Kidney epithelial cell (primary cell): Measurements from ENCODE around the gene IER3. TPM values are rescaled to one million over a fixed set of nuclear protein-coding genes. Genes with fewer than 3 reads are reported as not detected.

Experiments
- DNase-seq: peaks from one replicate; pipeline ENCODE4 v3.0.0-alpha.2; 2010; ENCODE audit warnings: low read depth
- H3K27me3 ChIP-seq: 2 replicates; pipeline ENCODE4 v1.6.0; 2011; ENCODE audit warnings: low read length; ENCODE audit not compliant: control insufficient read depth, insufficient read depth
- H3K36me3 ChIP-seq: 2 replicates; pipeline ENCODE4 v1.5.1; 2011; ENCODE audit warnings: low read length; ENCODE audit not compliant: control insufficient read depth, insufficient read depth
- H3K4me3 ChIP-seq: 2 replicates; pipeline ENCODE4 v1.5.1; 2011; ENCODE audit warnings: low read depth, mild to moderate bottlenecking, control low read depth, low read length
- total RNA-seq: library from RNA; depleted of rRNA; stranded (reverse); fragments of >200 nt; gene quantifications from 2 replicates; pipeline ENCODE4 v1.2.3, GENCODE V29; 2015
- TF ChIP-seq, protein P1 (sequence below): IDR thresholded peaks from 2 replicates; pipeline ENCODE4 v1.5.1; 2011; ENCODE audit warnings: mild to moderate bottlenecking, moderate library complexity, low read length, control low read depth, inconsistent platforms; ENCODE audit not compliant: insufficient read depth, poor library complexity, severe bottlenecking

Gene IER3
- total RNA-seq, 1 donor from 2014 or later: 229 TPM

DNA sequence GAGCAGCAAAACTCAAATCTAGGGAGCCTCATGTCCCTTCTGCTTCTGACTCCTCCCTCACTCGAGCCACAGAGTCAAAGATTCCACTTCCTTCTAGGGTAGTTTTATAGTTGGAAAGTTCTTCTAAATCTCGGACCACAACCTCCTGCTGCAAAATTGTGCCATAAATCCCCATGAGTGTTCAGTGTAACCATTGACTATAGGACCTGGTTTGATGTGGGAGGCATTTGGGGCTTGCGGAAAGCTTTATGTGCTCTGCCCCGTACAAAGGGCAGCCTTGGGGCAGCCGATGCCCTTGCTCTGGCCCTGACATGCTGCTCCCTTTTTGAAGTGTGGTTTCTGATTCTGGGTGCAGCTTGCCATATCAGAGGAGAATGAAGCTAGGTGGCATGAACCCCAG is 43.6 kb upstream of the IER3 start:
- no peak for DNase-seq
- Histone ChIP-seq H3K36me3 (no peaks in the 10 kb centered on the region), H3K4me3 (no peak overlapping the region), H3K27me3 (no peaks in the 10 kb centered on the region)
- TF ChIP-seq, protein P1, sequence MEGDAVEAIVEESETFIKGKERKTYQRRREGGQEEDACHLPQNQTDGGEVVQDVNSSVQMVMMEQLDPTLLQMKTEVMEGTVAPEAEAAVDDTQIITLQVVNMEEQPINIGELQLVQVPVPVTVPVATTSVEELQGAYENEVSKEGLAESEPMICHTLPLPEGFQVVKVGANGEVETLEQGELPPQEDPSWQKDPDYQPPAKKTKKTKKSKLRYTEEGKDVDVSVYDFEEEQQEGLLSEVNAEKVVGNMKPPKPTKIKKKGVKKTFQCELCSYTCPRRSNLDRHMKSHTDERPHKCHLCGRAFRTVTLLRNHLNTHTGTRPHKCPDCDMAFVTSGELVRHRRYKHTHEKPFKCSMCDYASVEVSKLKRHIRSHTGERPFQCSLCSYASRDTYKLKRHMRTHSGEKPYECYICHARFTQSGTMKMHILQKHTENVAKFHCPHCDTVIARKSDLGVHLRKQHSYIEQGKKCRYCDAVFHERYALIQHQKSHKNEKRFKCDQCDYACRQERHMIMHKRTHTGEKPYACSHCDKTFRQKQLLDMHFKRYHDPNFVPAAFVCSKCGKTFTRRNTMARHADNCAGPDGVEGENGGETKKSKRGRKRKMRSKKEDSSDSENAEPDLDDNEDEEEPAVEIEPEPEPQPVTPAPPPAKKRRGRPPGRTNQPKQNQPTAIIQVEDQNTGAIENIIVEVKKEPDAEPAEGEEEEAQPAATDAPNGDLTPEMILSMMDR: no peak

- TF ChIP-seq, protein P1: no peak
- H3K27me3 ChIP-seq: no peaks in the 10 kb centered on the region
- DNase-seq: no peak
- H3K4me3 ChIP-seq: no peak overlapping the region
- H3K36me3 ChIP-seq: no peaks in the 10 kb centered on the region
Measured at GRCh38 chr6:30782425-30783014, 38.2 kb upstream of the IER3 start.

- Histone ChIP-seq H3K36me3 (no peaks in the 10 kb centered on the region), H3K27me3 (no peaks in the 10 kb centered on the region), H3K4me3 (no peak overlapping the region)
- TF ChIP-seq, protein P1: no peak
- DNase-seq: peak; percentile 94
Measured at GRCh38 chr6:30781743-30782424, 37.5 kb upstream of the IER3 start.

GRCh38 chr6:30781395-30781742 is 37.0 kb upstream of the IER3 start:
- Histone ChIP-seq H3K36me3 (no peaks in the 10 kb centered on the region), H3K27me3 (no peaks in the 10 kb centered on the region), H3K4me3 (no peak overlapping the region)
- DNase-seq: no peak
- TF ChIP-seq, protein P1: no peak

DNA sequence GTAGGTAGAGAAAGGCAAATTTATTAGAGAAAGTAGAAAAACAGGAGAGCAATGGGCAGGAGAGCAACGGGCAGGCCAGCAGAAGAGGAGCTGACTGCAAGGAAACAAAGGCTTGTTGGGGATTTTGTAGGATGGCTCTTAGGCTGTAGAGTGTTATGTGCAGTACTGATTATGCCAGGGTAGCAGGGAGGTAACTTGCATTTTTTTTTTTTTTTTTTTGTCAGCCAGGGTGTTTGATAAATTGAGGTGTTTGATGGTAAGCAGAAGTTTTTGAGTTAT is 36.2 kb upstream of the IER3 start:
- Histone ChIP-seq H3K36me3 (no peaks in the 10 kb centered on the region), H3K4me3 (no peak overlapping the region), H3K27me3 (no peaks in the 10 kb centered on the region)
- no peak for DNase-seq
- TF ChIP-seq, protein P1: no peak
